A549 treated with dexamethasone at 1 μM for 4 hours (cell line): ENCODE measurements around the gene RER1. TPM values are rescaled to one million over a fixed set of nuclear protein-coding genes. Genes with fewer than 3 reads are reported as not detected.

Experiments
- total RNA-seq: library from RNA; stranded (reverse); fragments of 200-300 nt; extraction: Qiagen RNA extraction; gene quantifications from 5 replicates; pipeline ENCODE4 v1.2.3, GENCODE V29; 2022

Gene RER1
- 100 to 141 TPM (median 125 TPM) in 5 replicates for total RNA-seq

GRCh38 chr1:2391041-2391930 is at the start of gene RER1, which contains the start of gene MORN1:
Gene RER1, plus strand, starts transcription at chr1:2391841. Its CDS starts 3,950 bp downstream, at chr1:2395791.
Gene MORN1, minus strand, starts transcription at chr1:2391554. Its CDS starts 21 bp downstream, at chr1:2391533.

GRCh38 chr1:2412395-2412772 is 20.7 kb downstream of the RER1 start, which contains the start of gene PEX10:
Gene PEX10, minus strand, starts transcription at chr1:2412564. Its CDS starts 62 bp downstream, at chr1:2412502.

Other genes with a start within 250 kb of the RER1 start
- gene FAAP20, start 197.1 kb upstream of the RER1 start, total RNA-seq, result 36.0 to 57.8 TPM (median 54.6 TPM) in 5 replicates
- gene SKI, start 163.5 kb upstream of the RER1 start, total RNA-seq, result 17.4 to 32.0 TPM (median 30.0 TPM) in 5 replicates
- gene MORN1, start 287 bp upstream of the RER1 start, total RNA-seq, result 4.3 to 6.5 TPM (median 6.1 TPM) in 5 replicates
- 19.6 to 23.3 TPM (median 22.3 TPM) in 5 replicates for gene PEX10, start 20.7 kb downstream of the RER1 start, total RNA-seq
- 0.10 to 0.40 TPM (median 0.33 TPM) in 5 replicates for gene PLCH2, start 84.4 kb downstream of the RER1 start, total RNA-seq
- gene PANK4, start 134.8 kb downstream of the RER1 start, total RNA-seq, result 8.3 to 10.5 TPM (median 9.7 TPM) in 5 replicates
- not detected in 5 replicates for gene HES5, start 138.4 kb downstream of the RER1 start, total RNA-seq
- 0.11 to 0.37 TPM (median 0.22 TPM) in 4 of 5 replicates, not detected in the other for gene TNFRSF14, start 164.5 kb downstream of the RER1 start, total RNA-seq
- gene PRXL2B, start 194.9 kb downstream of the RER1 start, total RNA-seq, result 17.2 to 23.9 TPM (median 21.5 TPM) in 5 replicates
- 0.08 TPM in 1 of 5 replicates, not detected in the others for gene MMEL1, start 241.2 kb downstream of the RER1 start, total RNA-seq